ENCODE results near the gene ZNF784. TPM values are rescaled to one million over a fixed set of nuclear protein-coding genes. Genes with fewer than 3 reads are reported as not detected.

Gene ZNF784
- total and polyA plus RNA-seq, 9 of the 15 experiments (the other 6 are each of a cell fraction or from before 2014, with no cell fraction given) = 0.14 to 6.1 (median 2.1) TPM

DNA sequence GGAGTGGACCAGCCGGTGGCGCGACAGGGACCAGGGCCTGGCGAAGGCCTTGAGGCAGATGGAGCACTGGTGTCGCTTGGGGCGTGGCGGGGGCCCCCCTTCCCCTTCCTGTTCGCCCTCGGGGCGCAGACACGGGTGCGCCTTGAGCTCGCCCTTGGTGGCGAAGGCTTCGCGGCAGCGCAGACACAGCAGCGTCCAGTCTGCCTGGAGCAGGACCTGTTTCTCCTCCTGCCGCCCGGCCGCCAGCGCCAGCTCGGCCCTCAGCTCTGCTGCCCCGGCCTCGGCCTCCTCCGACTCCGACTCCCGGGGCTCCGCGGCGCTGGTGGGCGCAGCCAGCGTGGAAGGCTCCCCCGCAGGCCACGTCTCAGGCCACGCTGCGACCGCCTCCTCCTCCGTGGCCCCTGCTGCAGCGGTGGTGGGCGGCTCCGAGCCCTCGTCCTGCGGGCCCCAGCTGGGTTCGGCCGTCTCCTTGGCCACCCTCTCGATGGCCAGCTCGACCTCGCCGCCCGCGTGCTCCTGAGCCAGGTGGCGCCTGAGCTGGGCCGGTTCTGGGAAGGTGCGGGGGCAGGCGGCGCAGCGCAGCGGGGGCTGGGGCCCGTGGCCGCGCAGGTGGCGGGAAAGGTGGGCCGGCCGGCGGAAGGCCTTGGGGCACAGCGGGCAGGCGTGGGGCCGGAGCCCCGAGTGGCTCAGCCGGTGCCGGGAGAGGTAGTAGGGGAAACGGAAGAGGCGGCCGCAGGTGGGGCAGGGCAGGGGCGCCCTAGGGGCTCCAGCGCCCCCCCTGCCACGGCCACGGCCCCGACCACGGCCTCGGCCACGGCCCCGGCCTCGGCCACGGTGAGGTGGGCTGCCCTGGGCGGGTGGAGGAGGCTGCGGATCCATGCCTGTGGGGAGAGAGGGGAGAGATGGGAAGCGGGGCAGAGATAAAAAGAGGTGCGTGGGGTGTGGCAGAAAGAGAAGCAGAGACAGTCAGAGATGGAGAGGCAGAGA lies 45.3 kb downstream of the ZNF784 start (continued):
- TF ChIP-seq, protein P1, sequence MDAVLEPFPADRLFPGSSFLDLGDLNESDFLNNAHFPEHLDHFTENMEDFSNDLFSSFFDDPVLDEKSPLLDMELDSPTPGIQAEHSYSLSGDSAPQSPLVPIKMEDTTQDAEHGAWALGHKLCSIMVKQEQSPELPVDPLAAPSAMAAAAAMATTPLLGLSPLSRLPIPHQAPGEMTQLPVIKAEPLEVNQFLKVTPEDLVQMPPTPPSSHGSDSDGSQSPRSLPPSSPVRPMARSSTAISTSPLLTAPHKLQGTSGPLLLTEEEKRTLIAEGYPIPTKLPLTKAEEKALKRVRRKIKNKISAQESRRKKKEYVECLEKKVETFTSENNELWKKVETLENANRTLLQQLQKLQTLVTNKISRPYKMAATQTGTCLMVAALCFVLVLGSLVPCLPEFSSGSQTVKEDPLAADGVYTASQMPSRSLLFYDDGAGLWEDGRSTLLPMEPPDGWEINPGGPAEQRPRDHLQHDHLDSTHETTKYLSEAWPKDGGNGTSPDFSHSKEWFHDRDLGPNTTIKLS (IDR thresholded peaks at IDR 0.05; ENCODE audit: borderline replicate concordance, low read depth) = no peak
- TF ChIP-seq, protein P2, sequence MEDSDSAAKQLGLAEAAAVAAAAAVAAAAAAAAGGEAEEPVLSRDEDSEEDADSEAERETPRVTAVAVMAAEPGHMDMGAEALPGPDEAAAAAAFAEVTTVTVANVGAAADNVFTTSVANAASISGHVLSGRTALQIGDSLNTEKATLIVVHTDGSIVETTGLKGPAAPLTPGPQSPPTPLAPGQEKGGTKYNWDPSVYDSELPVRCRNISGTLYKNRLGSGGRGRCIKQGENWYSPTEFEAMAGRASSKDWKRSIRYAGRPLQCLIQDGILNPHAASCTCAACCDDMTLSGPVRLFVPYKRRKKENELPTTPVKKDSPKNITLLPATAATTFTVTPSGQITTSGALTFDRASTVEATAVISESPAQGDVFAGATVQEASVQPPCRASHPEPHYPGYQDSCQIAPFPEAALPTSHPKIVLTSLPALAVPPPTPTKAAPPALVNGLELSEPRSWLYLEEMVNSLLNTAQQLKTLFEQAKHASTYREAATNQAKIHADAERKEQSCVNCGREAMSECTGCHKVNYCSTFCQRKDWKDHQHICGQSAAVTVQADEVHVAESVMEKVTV (CRISPR knock-in tag; IDR thresholded peaks at IDR 0.05) = no peak
- TF ChIP-seq LCOR (CRISPR knock-in tag; IDR thresholded peaks at IDR 0.05) (no peak), TCF7L2 (IDR thresholded peaks at IDR 0.05; ENCODE audit: low read depth, low read length) (no peak), RBFOX2 (IDR thresholded peaks at IDR 0.05; ENCODE audit: low read depth, low read length) (peak; percentile 62)
- TF ChIP-seq, protein P3, sequence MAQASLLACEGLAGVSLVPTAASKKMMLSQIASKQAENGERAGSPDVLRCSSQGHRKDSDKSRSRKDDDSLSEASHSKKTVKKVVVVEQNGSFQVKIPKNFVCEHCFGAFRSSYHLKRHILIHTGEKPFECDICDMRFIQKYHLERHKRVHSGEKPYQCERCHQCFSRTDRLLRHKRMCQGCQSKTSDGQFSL (CRISPR knock-in tag; IDR thresholded peaks at IDR 0.05) = 0 out of 2 replicates have a peak, but pooled peaks have one; percentile 23
- TF ChIP-seq, protein P3 (tag; IDR thresholded peaks at IDR 0.05) = no peak

Data from K562 (cell line).